GM12865 (cell line): ENCODE data around the gene C6orf89.
"Not testable (repeated sequence)": the region's sequence is repeated elsewhere in the genome, so short reads cannot be mapped to it uniquely, and the experiment has no call there.

Experiments used
- DNase-seq: peaks from one replicate; pipeline ENCODE4 v3.0.0; 2010; ENCODE audit warnings: low read depth
- H3K4me3 ChIP-seq: 2 replicates; pipeline ENCODE4 v1.5.1; 2011; ENCODE audit warnings: mild to moderate bottlenecking, low read depth, low read length, control low read depth
- CTCF ChIP-seq: IDR thresholded peaks from 2 replicates; pipeline ENCODE4 v1.5.1; 2011; ENCODE audit warnings: low read length, control low read depth, low read depth, inconsistent platforms; ENCODE audit not compliant: insufficient read depth; ENCODE audit errors: missing control alignments

C6orf89 gene

DNA sequence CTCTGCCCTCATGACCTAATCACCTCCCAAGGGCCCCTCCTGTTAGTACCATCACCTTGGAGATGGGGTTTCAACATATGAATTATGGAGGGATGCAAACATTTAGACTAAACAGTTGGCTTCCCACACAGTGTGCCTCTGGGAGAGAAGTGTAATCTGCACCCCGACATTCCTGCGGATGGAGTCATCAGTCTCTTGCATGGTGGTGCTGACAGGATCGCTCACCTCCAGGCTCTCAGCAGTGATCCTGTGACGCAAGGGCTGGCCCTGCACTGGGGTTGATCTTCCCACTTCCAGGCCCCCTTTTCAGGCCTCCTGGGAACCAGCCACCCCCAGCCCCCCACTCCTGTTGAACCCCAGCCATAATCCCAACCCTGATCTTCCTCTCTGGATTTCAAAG lies 52.8 kb downstream of the C6orf89 start:
- DNase-seq = no peak
- TF ChIP-seq CTCF = no peak
- no peak overlapping the region for H3K4me3 ChIP-seq

DNA sequence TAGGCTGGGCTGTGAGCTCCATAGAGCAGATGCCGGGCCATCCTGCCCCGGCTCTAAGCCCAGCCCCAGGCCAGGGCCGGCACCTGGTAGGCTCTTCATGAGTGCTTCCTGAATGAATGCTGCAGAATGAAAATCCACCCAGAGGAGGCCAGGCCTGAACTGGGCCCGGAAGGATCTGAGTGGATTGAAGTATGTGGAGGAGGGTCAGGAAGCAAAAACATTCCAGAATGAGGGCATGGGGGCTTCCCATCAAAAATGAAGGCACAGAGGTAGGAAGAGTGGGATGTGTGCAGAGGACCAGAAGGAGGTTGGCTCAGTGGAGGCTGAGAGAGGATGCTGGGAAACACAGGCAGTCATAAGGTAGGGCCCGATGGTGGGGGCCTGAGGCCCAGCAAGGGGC lies 53.3 kb downstream of the C6orf89 start:
- DNase-seq = not testable (repeated sequence)

GRCh38 chr6:36940027-36940426 lies 54.3 kb downstream of the C6orf89 start:
- no peak for TF ChIP-seq CTCF
- DNase-seq = no peak
- no peak overlapping the region for H3K4me3 ChIP-seq

More for the DNA sequence above, 53.3 kb downstream of the C6orf89 start:
- H3K4me3 ChIP-seq = not testable (repeated sequence)

GRCh38 chr6:36941561-36941960 lies 55.8 kb downstream of the C6orf89 start:
- H3K4me3 ChIP-seq, DNase-seq: not testable (repeated sequence)

GRCh38 chr6:36942329-36942728 lies 56.6 kb downstream of the C6orf89 start:
- DNase-seq, H3K4me3 ChIP-seq: not testable (repeated sequence)

DNA sequence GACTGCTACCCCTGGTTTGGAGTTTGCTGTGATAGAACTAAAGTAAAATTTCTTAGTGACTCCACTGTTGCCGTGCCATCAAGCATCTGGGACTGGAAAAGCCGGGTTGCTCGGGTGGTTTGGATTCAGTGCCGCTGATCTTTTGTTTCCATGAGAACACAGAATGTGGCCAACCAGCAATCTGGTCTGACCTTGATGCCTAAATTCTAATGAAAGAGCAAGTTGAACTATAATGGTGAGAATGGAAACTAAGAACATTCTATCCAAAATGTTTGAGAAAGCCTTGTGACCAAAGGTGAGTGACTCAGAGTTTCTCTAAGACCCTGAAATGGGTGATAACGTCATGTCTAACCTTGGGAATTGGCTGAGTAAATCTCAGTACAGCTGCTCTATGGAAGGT lies 58.9 kb downstream of the C6orf89 start:
- TF ChIP-seq CTCF = no peak
- DNase-seq = no peak
- no peak overlapping the region for H3K4me3 ChIP-seq

DNA sequence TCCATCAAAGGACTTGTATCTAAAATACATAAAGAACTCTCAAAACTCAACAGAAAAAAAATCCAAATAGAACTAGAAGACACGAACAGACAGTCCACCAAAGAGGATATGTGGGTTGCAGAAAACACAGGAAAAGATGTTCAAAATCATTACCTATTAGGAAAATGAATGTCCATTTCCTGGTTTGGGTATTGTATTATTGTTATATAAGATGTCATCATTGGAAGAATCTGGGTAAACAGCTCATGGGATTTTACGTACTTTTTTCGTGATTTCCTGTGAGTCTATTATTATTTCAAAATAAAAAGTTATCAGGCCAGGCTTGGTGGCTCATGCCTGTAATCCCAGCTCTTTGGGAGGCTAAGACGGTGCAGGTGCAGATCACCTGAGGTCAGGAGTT lies 59.5 kb downstream of the C6orf89 start:
- no peak overlapping the region for H3K4me3 ChIP-seq
- TF ChIP-seq CTCF = no peak
- no peak for DNase-seq

DNA sequence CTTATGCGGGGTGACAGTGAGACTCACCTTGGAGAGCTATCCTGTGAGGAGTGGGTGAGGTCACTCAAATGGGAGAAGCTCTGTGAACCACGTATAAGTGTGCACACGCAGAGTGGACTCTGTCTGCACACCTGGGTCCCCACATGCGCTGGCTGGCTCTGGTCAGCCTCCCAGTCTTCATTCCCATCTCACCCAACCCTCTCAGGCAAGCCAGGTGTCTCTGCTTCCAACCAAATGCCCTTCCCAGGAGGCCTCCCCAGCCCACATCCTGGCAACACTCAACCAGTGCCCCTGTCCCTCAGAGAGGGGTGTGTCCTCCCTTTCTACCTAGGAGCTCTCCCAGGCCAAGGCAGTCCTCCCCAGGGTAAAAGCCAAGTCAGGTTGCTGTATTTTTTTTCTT lies 60.8 kb downstream of the C6orf89 start:
- no peak for TF ChIP-seq CTCF
- no peak overlapping the region for H3K4me3 ChIP-seq
- DNase-seq = no peak
